GM23338 (cell line): ENCODE results near the gene NCK2. TPM values are rescaled to one million over a fixed set of nuclear protein-coding genes. Genes with fewer than 3 reads are reported as not detected.

ENCODE experiments used
- ATAC-seq: fragments of 200-7000 bp; cut with Tn5 transposase; 3 replicates; pipeline ENCODE4 v1.9.1; 2020
- DNase-seq: peaks from one replicate; pipeline ENCODE4 v3.0.0-alpha.2; 2015; ENCODE audit warnings: low spot score
- H2AFZ ChIP-seq: fragments of 200-600 bp; sonication (generic); 2 replicates; pipeline ENCODE4 v1.8.0; 2016; ENCODE audit warnings: antibody characterized with exemption, mild to moderate bottlenecking, moderate library complexity
- H3F3A ChIP-seq: fragments of 200-600 bp; sonication (generic); replicated peaks from 2 replicates; pipeline ENCODE4 v1.8.0; 2017; ENCODE audit warnings: antibody characterized with exemption, mixed run types, low read depth
- H3K27ac ChIP-seq: fragments of 200-600 bp; sonication (generic); 2 replicates; pipeline ENCODE4 v1.6.1; 2016; ENCODE audit warnings: low read depth
- H3K27me3 ChIP-seq: fragments of 200-600 bp; sonication (generic); 2 replicates; pipeline ENCODE4 v1.8.0; 2016; ENCODE audit warnings: mild to moderate bottlenecking, mixed run types, moderate library complexity; ENCODE audit not compliant: insufficient read depth
- H3K36me3 ChIP-seq: fragments of 200-600 bp; sonication (generic); 2 replicates; pipeline ENCODE4 v1.8.0; 2016; ENCODE audit warnings: mild to moderate bottlenecking; ENCODE audit not compliant: insufficient read depth
- H3K4me1 ChIP-seq: fragments of 200-600 bp; sonication (generic); 2 replicates; pipeline ENCODE4 v1.8.0; 2016; ENCODE audit warnings: mild to moderate bottlenecking, moderate library complexity; ENCODE audit not compliant: insufficient read depth
- H3K4me2 ChIP-seq: fragments of 200-600 bp; sonication (generic); 2 replicates; pipeline ENCODE4 v1.7.1; 2017; ENCODE audit warnings: mixed run types
- H3K4me3 ChIP-seq: fragments of 200-600 bp; sonication (generic); 2 replicates; pipeline ENCODE4 v1.6.1; 2016; ENCODE audit warnings: mixed run types
- H3K79me2 ChIP-seq: fragments of 200-600 bp; sonication (generic); replicated peaks from 2 replicates; pipeline ENCODE4 v1.8.0; 2017; ENCODE audit warnings: mild to moderate bottlenecking; ENCODE audit not compliant: insufficient read depth
- H3K9me2 ChIP-seq: fragments of 200-600 bp; sonication (generic); 2 replicates; pipeline ENCODE4 v1.8.0; 2017; ENCODE audit not compliant: insufficient read depth
- H4K20me1 ChIP-seq: fragments of 200-600 bp; sonication (generic); replicated peaks from 2 replicates; pipeline ENCODE4 v1.8.0; 2017; ENCODE audit warnings: mild to moderate bottlenecking; ENCODE audit not compliant: insufficient read depth
- H3K27ac Mint-ChIP-seq: 2 replicates; pipeline ENCODE4 v1.8.0; 2020; ENCODE audit warnings: inconsistent platforms, mild to moderate bottlenecking, moderate library complexity, mixed read lengths
- H3K27me3 Mint-ChIP-seq: 3 replicates; pipeline ENCODE4 v1.8.0; 2022; ENCODE audit warnings: low read depth, mild to moderate bottlenecking, moderate library complexity, mixed read lengths, inconsistent platforms; ENCODE audit not compliant: insufficient read depth, poor library complexity
- H3K36me3 Mint-ChIP-seq: 3 replicates; pipeline ENCODE4 v1.8.0; 2021; ENCODE audit warnings: low read depth, mild to moderate bottlenecking, inconsistent platforms, moderate library complexity, mixed read lengths
- H3K4me1 Mint-ChIP-seq: 3 replicates; pipeline ENCODE4 v1.8.0; 2020; ENCODE audit warnings: mild to moderate bottlenecking, inconsistent platforms, mixed read lengths
- H3K4me3 Mint-ChIP-seq: 3 replicates; pipeline ENCODE4 v1.8.0; 2021; ENCODE audit warnings: moderate library complexity, mild to moderate bottlenecking, inconsistent platforms, mixed read lengths
- H3K9me3 Mint-ChIP-seq: 3 replicates; pipeline ENCODE4 v1.8.0; 2020; ENCODE audit warnings: moderate library complexity, mild to moderate bottlenecking, inconsistent platforms, mixed read lengths
- CREB1 ChIP-seq: fragments of 250-450 bp; sonication (Bioruptor Pico); IDR thresholded peaks from 2 replicates; pipeline ENCODE4 v1.5.0; 2020; ENCODE audit warnings: low read depth, mild to moderate bottlenecking, moderate library complexity
- EZH2phosphoT487 ChIP-seq: fragments of 200-600 bp; sonication (generic); IDR thresholded peaks from one replicate; pipeline ENCODE4 v1.8.1; 2018; ENCODE audit warnings: antibody characterized with exemption; ENCODE audit not compliant: unreplicated experiment
- NANOG ChIP-seq: IDR thresholded peaks from 2 replicates; pipeline ENCODE4 v1.6.1; 2016; ENCODE audit warnings: antibody characterized with exemption, borderline replicate concordance
- POLR2AphosphoS5 ChIP-seq: IDR thresholded peaks from 2 replicates; pipeline ENCODE4 v1.6.1; 2016; ENCODE audit warnings: antibody characterized with exemption, low read depth
- STAT1 ChIP-seq: IDR thresholded peaks from one replicate; pipeline ENCODE4 v1.6.1; 2016; ENCODE audit warnings: antibody characterized with exemption; ENCODE audit not compliant: unreplicated experiment
- ZNF114 ChIP-seq: fragments of 250-450 bp; sonication (Bioruptor Pico); IDR thresholded peaks from 2 replicates; pipeline ENCODE4 v1.5.0; 2020; ENCODE audit warnings: mild to moderate bottlenecking, moderate library complexity
- ZNF331 ChIP-seq: fragments of 250-450 bp; sonication (Bioruptor Pico); IDR thresholded peaks from 2 replicates; pipeline ENCODE4 v1.5.0; 2020; ENCODE audit warnings: low read depth, mild to moderate bottlenecking, moderate library complexity
- polyA plus RNA-seq: library from polyadenylated mRNA; unstranded; fragments of >200 nt; fragmentation: Nextera tagmentation; extraction: Ambion mirVana; gene quantifications from 2 replicates; pipeline ENCODE4 v1.2.1, GENCODE V29; 2016
- total RNA-seq: library from RNA; depleted of rRNA; stranded (reverse); fragments of >200 nt; shearing (Covaris generic); gene quantifications from 2 replicates; pipeline ENCODE4 v1.2.3, GENCODE V29; 2014
- TF ChIP-seq, protein P1 (sequence below): IDR thresholded peaks from 2 replicates; pipeline ENCODE4 v1.6.1; 2016; ENCODE audit warnings: antibody characterized with exemption
- TF ChIP-seq, protein P2 (sequence below), 2 experiments: fragments of 200-600 bp in 1 of 2; sonication (generic) in 1 of 2; conservative IDR thresholded peaks; 2 replicates each; pipeline versions ENCODE4 v1.5.1 to v1.6.1; 2016 to 2017; ENCODE audit warnings: antibody characterized with exemption in 2 of 2, low read depth in 2 of 2, mild to moderate bottlenecking in 2 of 2, moderate library complexity in 1 of 2
- TF ChIP-seq, protein P3 (sequence below): fragments of 250-450 bp; sonication (Bioruptor Pico); IDR thresholded peaks from 2 replicates; pipeline ENCODE4 v1.5.0; 2020; ENCODE audit warnings: mild to moderate bottlenecking, moderate library complexity

Gene NCK2
- total and polyA plus RNA-seq, 2 experiments from 2014 or later: 26.9 to 59.9 TPM

DNA sequence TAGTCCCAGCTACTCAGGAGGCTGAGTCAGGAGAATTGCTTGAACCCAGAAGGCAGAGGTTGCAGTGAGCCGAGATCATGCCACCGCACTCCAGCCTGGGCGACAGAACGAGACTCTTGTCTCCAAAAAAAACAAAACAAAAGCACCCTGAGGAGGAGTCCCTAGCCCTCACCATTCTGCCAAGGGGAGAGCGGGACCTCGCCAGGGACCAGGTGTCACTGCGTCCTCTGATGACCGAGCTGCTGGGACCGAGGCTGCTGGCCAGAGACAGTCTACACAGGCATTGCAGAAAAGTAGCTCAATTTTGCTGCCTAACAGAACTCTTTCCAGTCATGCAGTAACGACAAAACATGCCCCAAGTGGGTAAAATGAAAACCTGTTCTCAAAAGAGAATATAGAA, 18.4 kb downstream of the NCK2 start:
- Histone ChIP-seq H3K4me3 (no peak overlapping the region), H4K20me1 (peaks cover 34% of the 10 kb centered on the region), H3K27ac (peak overlapping the region; percentile 71), H3K27me3 (no peaks in the 10 kb centered on the region), H3K4me2 (peak overlapping the region; percentile 48), H2AFZ (no peak overlapping the region), H3K36me3 (no peaks in the 10 kb centered on the region), H3F3A (no peaks in the 10 kb centered on the region), H3K79me2 (peaks cover 97% of the 10 kb centered on the region), H3K9me2 (peaks cover 4% of the 10 kb centered on the region; the same call in 1 of the 2 replicates), H3K4me1 (peaks cover 39% of the 10 kb centered on the region)
- Mint-ChIP-seq H3K9me3 (no peaks in the 10 kb centered on the region; the same call in 2 of the 3 replicates), H3K4me1 (peaks cover 66% of the 10 kb centered on the region), H3K4me3 (no peak overlapping the region), H3K27ac (no peak overlapping the region), H3K36me3 (no peaks in the 10 kb centered on the region; the same call in 1 of the 3 replicates), H3K27me3 (peaks cover 4% of the 10 kb centered on the region)
- TF ChIP-seq POLR2AphosphoS5: no peak
- no peak for TF ChIP-seq EZH2phosphoT487
- TF ChIP-seq ZNF114: no peak
- no peak for TF ChIP-seq ZNF331 (CRISPR knock-in tag)
- TF ChIP-seq NANOG: no peak
- TF ChIP-seq, protein P1, sequence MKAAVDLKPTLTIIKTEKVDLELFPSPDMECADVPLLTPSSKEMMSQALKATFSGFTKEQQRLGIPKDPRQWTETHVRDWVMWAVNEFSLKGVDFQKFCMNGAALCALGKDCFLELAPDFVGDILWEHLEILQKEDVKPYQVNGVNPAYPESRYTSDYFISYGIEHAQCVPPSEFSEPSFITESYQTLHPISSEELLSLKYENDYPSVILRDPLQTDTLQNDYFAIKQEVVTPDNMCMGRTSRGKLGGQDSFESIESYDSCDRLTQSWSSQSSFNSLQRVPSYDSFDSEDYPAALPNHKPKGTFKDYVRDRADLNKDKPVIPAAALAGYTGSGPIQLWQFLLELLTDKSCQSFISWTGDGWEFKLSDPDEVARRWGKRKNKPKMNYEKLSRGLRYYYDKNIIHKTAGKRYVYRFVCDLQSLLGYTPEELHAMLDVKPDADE: no peak
- TF ChIP-seq STAT1: no peak
- TF ChIP-seq, protein P2, sequence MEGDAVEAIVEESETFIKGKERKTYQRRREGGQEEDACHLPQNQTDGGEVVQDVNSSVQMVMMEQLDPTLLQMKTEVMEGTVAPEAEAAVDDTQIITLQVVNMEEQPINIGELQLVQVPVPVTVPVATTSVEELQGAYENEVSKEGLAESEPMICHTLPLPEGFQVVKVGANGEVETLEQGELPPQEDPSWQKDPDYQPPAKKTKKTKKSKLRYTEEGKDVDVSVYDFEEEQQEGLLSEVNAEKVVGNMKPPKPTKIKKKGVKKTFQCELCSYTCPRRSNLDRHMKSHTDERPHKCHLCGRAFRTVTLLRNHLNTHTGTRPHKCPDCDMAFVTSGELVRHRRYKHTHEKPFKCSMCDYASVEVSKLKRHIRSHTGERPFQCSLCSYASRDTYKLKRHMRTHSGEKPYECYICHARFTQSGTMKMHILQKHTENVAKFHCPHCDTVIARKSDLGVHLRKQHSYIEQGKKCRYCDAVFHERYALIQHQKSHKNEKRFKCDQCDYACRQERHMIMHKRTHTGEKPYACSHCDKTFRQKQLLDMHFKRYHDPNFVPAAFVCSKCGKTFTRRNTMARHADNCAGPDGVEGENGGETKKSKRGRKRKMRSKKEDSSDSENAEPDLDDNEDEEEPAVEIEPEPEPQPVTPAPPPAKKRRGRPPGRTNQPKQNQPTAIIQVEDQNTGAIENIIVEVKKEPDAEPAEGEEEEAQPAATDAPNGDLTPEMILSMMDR (conservative IDR thresholded peaks at IDR 0.05; ENCODE audit: low read depth in 2 of 2): no peak
- DNase-seq (no peak), ATAC-seq (no peak)

DNA sequence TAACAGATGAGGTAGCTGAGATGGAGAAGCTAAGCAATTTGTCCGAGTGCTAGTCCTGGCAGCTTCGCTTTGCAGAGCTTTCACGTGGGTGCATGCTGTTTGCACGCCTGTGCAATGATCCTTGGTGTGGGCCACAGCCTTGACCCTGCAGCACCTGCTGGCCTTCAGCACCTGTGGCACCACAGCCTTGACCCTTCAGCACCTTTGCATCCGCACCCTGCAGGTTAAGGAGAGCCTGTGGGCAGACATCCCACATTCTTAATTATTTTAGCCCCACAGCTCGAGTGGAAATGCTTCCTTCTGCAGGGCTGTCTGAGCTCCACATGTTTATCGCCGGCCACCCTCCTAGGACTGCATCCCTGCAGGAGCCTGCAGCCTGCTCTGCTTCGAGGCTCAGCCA, 19.3 kb downstream of the NCK2 start:
- Histone ChIP-seq H3K27me3 (no peaks in the 10 kb centered on the region), H3F3A (no peaks in the 10 kb centered on the region), H4K20me1 (peaks cover 25% of the 10 kb centered on the region), H3K79me2 (peaks cover 97% of the 10 kb centered on the region), H3K4me1 (peaks cover 46% of the 10 kb centered on the region), H3K4me2 (no peak overlapping the region), H3K36me3 (no peaks in the 10 kb centered on the region), H3K9me2 (peaks cover 4% of the 10 kb centered on the region; the same call in 1 of the 2 replicates), H3K27ac (no peak overlapping the region), H3K4me3 (no peak overlapping the region), H2AFZ (no peak overlapping the region)
- H3K4me3 Mint-ChIP-seq: no peak overlapping the region
- H3K27ac Mint-ChIP-seq: peak overlapping the region; percentile 67
- peaks cover 4% of the 10 kb centered on the region for H3K27me3 Mint-ChIP-seq
- peaks cover 71% of the 10 kb centered on the region for H3K4me1 Mint-ChIP-seq
- no peak for ATAC-seq
- no peaks in the 10 kb centered on the region; the same call in 2 of the 3 replicates for H3K9me3 Mint-ChIP-seq
- DNase-seq: no peak
- no peaks in the 10 kb centered on the region; the same call in 1 of the 3 replicates for H3K36me3 Mint-ChIP-seq
- TF ChIP-seq POLR2AphosphoS5 (no peak), NANOG (no peak), EZH2phosphoT487 (no peak), CREB1 (no peak)
- TF ChIP-seq, protein P3, sequence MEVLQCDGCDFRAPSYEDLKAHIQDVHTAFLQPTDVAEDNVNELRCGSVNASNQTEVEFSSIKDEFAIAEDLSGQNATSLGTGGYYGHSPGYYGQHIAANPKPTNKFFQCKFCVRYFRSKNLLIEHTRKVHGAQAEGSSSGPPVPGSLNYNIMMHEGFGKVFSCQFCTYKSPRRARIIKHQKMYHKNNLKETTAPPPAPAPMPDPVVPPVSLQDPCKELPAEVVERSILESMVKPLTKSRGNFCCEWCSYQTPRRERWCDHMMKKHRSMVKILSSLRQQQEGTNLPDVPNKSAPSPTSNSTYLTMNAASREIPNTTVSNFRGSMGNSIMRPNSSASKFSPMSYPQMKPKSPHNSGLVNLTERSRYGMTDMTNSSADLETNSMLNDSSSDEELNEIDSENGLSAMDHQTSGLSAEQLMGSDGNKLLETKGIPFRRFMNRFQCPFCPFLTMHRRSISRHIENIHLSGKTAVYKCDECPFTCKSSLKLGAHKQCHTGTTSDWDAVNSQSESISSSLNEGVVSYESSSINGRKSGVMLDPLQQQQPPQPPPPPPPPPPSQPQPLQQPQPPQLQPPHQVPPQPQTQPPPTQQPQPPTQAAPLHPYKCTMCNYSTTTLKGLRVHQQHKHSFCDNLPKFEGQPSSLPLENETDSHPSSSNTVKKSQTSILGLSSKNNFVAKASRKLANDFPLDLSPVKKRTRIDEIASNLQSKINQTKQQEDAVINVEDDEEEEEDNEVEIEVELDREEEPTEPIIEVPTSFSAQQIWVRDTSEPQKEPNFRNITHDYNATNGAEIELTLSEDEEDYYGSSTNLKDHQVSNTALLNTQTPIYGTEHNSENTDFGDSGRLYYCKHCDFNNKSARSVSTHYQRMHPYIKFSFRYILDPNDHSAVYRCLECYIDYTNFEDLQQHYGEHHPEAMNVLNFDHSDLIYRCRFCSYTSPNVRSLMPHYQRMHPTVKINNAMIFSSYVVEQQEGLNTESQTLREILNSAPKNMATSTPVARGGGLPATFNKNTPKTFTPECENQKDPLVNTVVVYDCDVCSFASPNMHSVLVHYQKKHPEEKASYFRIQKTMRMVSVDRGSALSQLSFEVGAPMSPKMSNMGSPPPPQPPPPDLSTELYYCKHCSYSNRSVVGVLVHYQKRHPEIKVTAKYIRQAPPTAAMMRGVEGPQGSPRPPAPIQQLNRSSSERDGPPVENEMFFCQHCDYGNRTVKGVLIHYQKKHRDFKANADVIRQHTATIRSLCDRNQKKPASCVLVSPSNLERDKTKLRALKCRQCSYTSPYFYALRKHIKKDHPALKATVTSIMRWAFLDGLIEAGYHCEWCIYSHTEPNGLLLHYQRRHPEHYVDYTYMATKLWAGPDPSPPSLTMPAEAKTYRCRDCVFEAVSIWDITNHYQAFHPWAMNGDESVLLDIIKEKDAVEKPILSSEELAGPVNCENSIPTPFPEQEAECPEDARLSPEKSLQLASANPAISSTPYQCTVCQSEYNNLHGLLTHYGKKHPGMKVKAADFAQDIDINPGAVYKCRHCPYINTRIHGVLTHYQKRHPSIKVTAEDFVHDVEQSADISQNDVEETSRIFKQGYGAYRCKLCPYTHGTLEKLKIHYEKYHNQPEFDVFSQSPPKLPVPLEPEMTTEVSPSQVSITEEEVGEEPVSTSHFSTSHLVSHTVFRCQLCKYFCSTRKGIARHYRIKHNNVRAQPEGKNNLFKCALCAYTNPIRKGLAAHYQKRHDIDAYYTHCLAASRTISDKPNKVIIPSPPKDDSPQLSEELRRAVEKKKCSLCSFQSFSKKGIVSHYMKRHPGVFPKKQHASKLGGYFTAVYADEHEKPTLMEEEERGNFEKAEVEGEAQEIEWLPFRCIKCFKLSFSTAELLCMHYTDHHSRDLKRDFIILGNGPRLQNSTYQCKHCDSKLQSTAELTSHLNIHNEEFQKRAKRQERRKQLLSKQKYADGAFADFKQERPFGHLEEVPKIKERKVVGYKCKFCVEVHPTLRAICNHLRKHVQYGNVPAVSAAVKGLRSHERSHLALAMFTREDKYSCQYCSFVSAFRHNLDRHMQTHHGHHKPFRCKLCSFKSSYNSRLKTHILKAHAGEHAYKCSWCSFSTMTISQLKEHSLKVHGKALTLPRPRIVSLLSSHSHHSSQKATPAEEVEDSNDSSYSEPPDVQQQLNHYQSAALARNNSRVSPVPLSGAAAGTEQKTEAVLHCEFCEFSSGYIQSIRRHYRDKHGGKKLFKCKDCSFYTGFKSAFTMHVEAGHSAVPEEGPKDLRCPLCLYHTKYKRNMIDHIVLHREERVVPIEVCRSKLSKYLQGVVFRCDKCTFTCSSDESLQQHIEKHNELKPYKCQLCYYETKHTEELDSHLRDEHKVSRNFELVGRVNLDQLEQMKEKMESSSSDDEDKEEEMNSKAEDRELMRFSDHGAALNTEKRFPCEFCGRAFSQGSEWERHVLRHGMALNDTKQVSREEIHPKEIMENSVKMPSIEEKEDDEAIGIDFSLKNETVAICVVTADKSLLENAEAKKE (CRISPR knock-in tag): no peak
